IMR-90 (cell line): ENCODE measurements around the gene COX7A2L. TPM values are rescaled to one million over a fixed set of nuclear protein-coding genes. Genes with fewer than 3 reads are reported as not detected.

Source experiments
- ATAC-seq: fragments of 200-7000 bp; cut with Tn5 transposase; 2 replicates; pipeline ENCODE4 v1.9.1; 2020; ENCODE audit warnings: low read depth, mild to moderate bottlenecking, moderate library complexity
- BruUV-seq: library from RNA; stranded (reverse); fragments of 400-500 nt; replicated peaks from 2 replicates; lab custom pipeline; 2021; lab: Mats Ljungman, UMichigan
- CTCF ChIA-PET: fragments of 300-600 bp; formaldehyde crosslinking; extraction: SDS; loops from one replicate; lab custom pipeline; 2021; ENCODE audit warnings: antibody characterized with exemption; lab: Yijun Ruan, JAX
- POLR2A ChIA-PET: fragments of 300-600 bp; sonication (Branson Sonifier 250); formaldehyde crosslinking; loops from one replicate; lab custom pipeline; 2022; ENCODE audit warnings: antibody characterized with exemption; ENCODE audit not compliant: unreplicated experiment; lab: Charles Lee
- DNase-seq: peaks from one replicate; pipeline ENCODE4 v3.0.0; 2013
- H2AFZ ChIP-seq: replicated peaks from 2 replicates; pipeline ENCODE3; 2013; ENCODE audit warnings: low read length, mild to moderate bottlenecking; ENCODE audit not compliant: poor library complexity
- H2AK5ac ChIP-seq: 2 replicates; pipeline ENCODE4 v1.6.1; 2013; ENCODE audit warnings: low read depth, low read length, inconsistent platforms
- H2AK9ac ChIP-seq: replicated peaks from 2 replicates; pipeline ENCODE3; 2013; ENCODE audit warnings: mild to moderate bottlenecking, low read depth, low read length, moderate library complexity; ENCODE audit not compliant: poor library complexity
- H2BK120ac ChIP-seq: 2 replicates; pipeline ENCODE4 v1.6.1; 2013; ENCODE audit warnings: low read depth, low read length, inconsistent platforms
- H2BK15ac ChIP-seq: 3 replicates; pipeline ENCODE4 v1.6.1; 2013; ENCODE audit warnings: low read depth, low read length, inconsistent platforms
- H2BK20ac ChIP-seq: 2 replicates; pipeline ENCODE4 v1.6.1; 2013; ENCODE audit warnings: low read depth, mild to moderate bottlenecking, inconsistent platforms, low read length, moderate library complexity
- H2BK5ac ChIP-seq: 2 replicates; pipeline ENCODE4 v1.6.1; 2013; ENCODE audit warnings: mild to moderate bottlenecking, low read depth, low read length, inconsistent platforms; ENCODE audit not compliant: poor library complexity, severe bottlenecking
- H3K14ac ChIP-seq: replicated peaks from 2 replicates; pipeline ENCODE4 v1.6.1; 2013; ENCODE audit warnings: low read depth, low read length, inconsistent platforms
- H3K18ac ChIP-seq: 2 replicates; pipeline ENCODE4 v1.6.1; 2013; ENCODE audit warnings: low read depth, low read length, control low read depth
- H3K23ac ChIP-seq: 2 replicates; pipeline ENCODE4 v1.6.1; 2013; ENCODE audit warnings: low read depth, low read length, inconsistent platforms
- H3K27ac ChIP-seq: 2 replicates; pipeline ENCODE4 v1.5.1; 2013; ENCODE audit warnings: mild to moderate bottlenecking, control low read depth, low read length; ENCODE audit not compliant: insufficient read depth
- H3K27me3 ChIP-seq: 2 replicates; pipeline ENCODE4 v1.6.1; 2013; ENCODE audit warnings: low read length; ENCODE audit not compliant: control insufficient read depth, insufficient read depth
- H3K36me3 ChIP-seq: 2 replicates; pipeline ENCODE4 v1.6.1; 2013; ENCODE audit warnings: low read length, mixed read lengths; ENCODE audit not compliant: control insufficient read depth, insufficient read depth
- H3K4ac ChIP-seq: 2 replicates; pipeline ENCODE4 v1.6.1; 2013; ENCODE audit warnings: low read depth, low read length, inconsistent platforms
- H3K4me1 ChIP-seq: 2 replicates; pipeline ENCODE4 v1.6.1; 2013; ENCODE audit warnings: low read length, mixed read lengths; ENCODE audit not compliant: control insufficient read depth, insufficient read depth
- H3K4me2 ChIP-seq: 2 replicates; pipeline ENCODE4 v1.6.1; 2013; ENCODE audit warnings: low read depth, mild to moderate bottlenecking, control low read depth, low read length, moderate library complexity
- H3K4me3 ChIP-seq: 2 replicates; pipeline ENCODE4 v1.5.1; 2013; ENCODE audit warnings: low read depth, mild to moderate bottlenecking, control low read depth, low read length, moderate library complexity; ENCODE audit not compliant: insufficient read depth
- H3K56ac ChIP-seq: 2 replicates; pipeline ENCODE4 v1.6.1; 2013; ENCODE audit warnings: low read length, inconsistent platforms; ENCODE audit not compliant: insufficient read depth; ENCODE audit errors: extremely low read depth
- H3K79me1 ChIP-seq, 2 experiments: 2 replicates each; pipeline ENCODE4 v1.6.1; 2013; ENCODE audit warnings: low read length in 2 of 2, inconsistent platforms in 1 of 2, low read depth in 1 of 2
- H3K9ac ChIP-seq: 2 replicates; pipeline ENCODE4 v1.6.1; 2013; ENCODE audit warnings: low read depth, low read length, control low read depth
- H3K9me1 ChIP-seq: 2 replicates; pipeline ENCODE4 v1.6.1; 2013; ENCODE audit warnings: low read length, inconsistent platforms; ENCODE audit not compliant: insufficient read depth
- H3K9me3 ChIP-seq: 2 replicates; pipeline ENCODE4 v1.6.1; 2013; ENCODE audit warnings: low read length; ENCODE audit not compliant: control insufficient read depth, insufficient read depth
- H4K20me1 ChIP-seq: 2 replicates; pipeline ENCODE4 v1.6.1; 2013; ENCODE audit warnings: low read length, inconsistent platforms; ENCODE audit not compliant: insufficient read depth
- H4K5ac ChIP-seq: 2 replicates; pipeline ENCODE4 v1.6.1; 2013; ENCODE audit warnings: mild to moderate bottlenecking, low read depth, low read length, control low read depth
- H4K8ac ChIP-seq, 2 experiments: 2 replicates each; pipeline ENCODE4 v1.6.1; 2013; ENCODE audit warnings: low read depth in 2 of 2, low read length in 2 of 2, control low read depth in 1 of 2, inconsistent platforms in 1 of 2
- H4K91ac ChIP-seq: 2 replicates; pipeline ENCODE4 v1.6.1; 2013; ENCODE audit warnings: low read depth, low read length, inconsistent platforms; ENCODE audit not compliant: insufficient read depth
- CEBPB ChIP-seq: IDR thresholded peaks from 2 replicates; pipeline ENCODE4 v1.6.1; 2012; ENCODE audit warnings: low read depth, low read length, improper control_type of control experiment
- FOS ChIP-seq: fragments of 150-350 bp; IDR thresholded peaks from 2 replicates; pipeline ENCODE4 v1.6.1; 2016; ENCODE audit warnings: low read depth, low read length
- MAZ ChIP-seq: IDR thresholded peaks from 2 replicates; pipeline ENCODE4 v1.6.1; 2012; ENCODE audit warnings: low read depth, mild to moderate bottlenecking, low read length, improper control_type of control experiment, moderate library complexity, borderline replicate concordance
- NFE2L2 ChIP-seq: fragments of 150-350 bp; IDR thresholded peaks from 2 replicates; pipeline ENCODE4 v1.6.1; 2016; ENCODE audit warnings: low read depth, mild to moderate bottlenecking, low read length
- POLR2A ChIP-seq: IDR thresholded peaks from 2 replicates; pipeline ENCODE4 v1.6.1; 2012; ENCODE audit warnings: mild to moderate bottlenecking, low read depth, low read length
- RCOR1 ChIP-seq: IDR thresholded peaks from 2 replicates; pipeline ENCODE4 v1.6.1; 2012; ENCODE audit warnings: mild to moderate bottlenecking, low read length, improper control_type of control experiment; ENCODE audit not compliant: insufficient replicate concordance
- SMC3 ChIP-seq: fragments of 150-350 bp; IDR thresholded peaks from 2 replicates; pipeline ENCODE4 v1.6.1; 2016; ENCODE audit warnings: low read depth, mild to moderate bottlenecking, antibody characterized with exemption, low read length, moderate library complexity
- WGBS, 2 experiments: methylation state at CpG; one replicate each; pipeline versions ENCODE4 v1.1.5 to v1.1.7; 2013; ENCODE audit warnings: missing lambda C conversion rate in 2 of 2; ENCODE audit not compliant: insufficient read length in 1 of 2; ENCODE audit errors: extremely low coverage in 2 of 2; 5-methylcytosine and 5-hydroxymethylcytosine counted together
- dilution Hi-C: fragments of 300-500 bp; cut with HindIII; formaldehyde crosslinking; loops from one replicate; pipeline ENCODE4 v1.14.3; 2018; ENCODE audit warnings: low sequenced_read_pairs; ENCODE audit not compliant: unreplicated experiment
- in situ Hi-C: fragments of 300-500 bp; cut with MboI; formaldehyde crosslinking; loops from 3 replicates; pipeline ENCODE4 v1.14.3; 2019; ENCODE audit warnings: low sequenced_read_pairs, inconsistent platforms, mixed read lengths
- intact Hi-C: fragments of 100-400 bp; cut with micrococcal nuclease; formaldehyde crosslinking; loops from 2 replicates; pipeline ENCODE4 v1.10.0; 2022
- polyA plus RNA-seq, 3 experiments: library from polyadenylated mRNA; depleted of rRNA; stranded (reverse); fragments of >200 nt; gene quantifications; 2 replicates each; pipeline ENCODE4 v1.2.3, GENCODE V29; 2012; ENCODE audit warnings: low replicate concordance in 1 of 3
- total RNA-seq: library from RNA; depleted of rRNA; stranded (reverse); fragments of >200 nt; gene quantifications from 2 replicates; pipeline ENCODE4 v1.2.3, GENCODE V29; 2012

Gene COX7A2L
- total and polyA plus RNA-seq, 2 of the 4 experiments (the other 2 are of a cell fraction): 123 to 132 TPM

DNA sequence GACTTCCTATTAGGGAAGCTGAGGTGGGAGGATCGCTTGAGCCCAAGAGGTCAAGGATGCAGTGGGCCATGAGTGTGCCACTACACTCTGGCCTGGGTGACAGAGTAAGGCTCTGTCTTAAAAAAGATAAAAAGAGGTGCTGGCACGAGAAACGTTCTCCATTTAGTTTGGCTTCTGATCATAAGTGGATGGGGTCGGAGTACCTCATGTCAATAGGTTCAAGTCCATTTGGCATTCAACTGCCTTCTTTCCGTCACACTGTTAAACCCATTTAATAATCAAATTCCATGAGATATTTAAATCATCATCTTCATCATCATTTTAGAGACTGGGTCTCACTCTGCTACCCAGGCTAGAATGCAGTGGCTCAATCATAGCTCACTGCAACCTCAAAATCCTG, 9.2 kb downstream of the COX7A2L start:
- no peak overlapping the region for H3K4me3 ChIP-seq
- ChIA-PET CTCF (no interaction called here), POLR2A (no interaction called here)
- peaks cover 38% of the 10 kb centered on the region; the same call in 1 of the 2 replicates for H4K20me1 ChIP-seq
- no peak overlapping the region for H2AFZ ChIP-seq
- H3K9me1 ChIP-seq: peaks cover 3% of the 10 kb centered on the region; the same call in 1 of the 2 replicates
- no peak overlapping the region for H2BK15ac ChIP-seq
- no peak overlapping the region for H3K56ac ChIP-seq
- no peak overlapping the region for H2AK9ac ChIP-seq
- no peak overlapping the region for H3K4ac ChIP-seq
- H4K8ac ChIP-seq: no peak overlapping the region
- H3K9ac ChIP-seq: no peak overlapping the region
- WGBS, 2 experiments: 100% methylated on average over 1 to 2 of the region's 5 CpGs
- DNase-seq (no peak), ATAC-seq (no peak)
- no peaks in the 10 kb centered on the region for H3K9me3 ChIP-seq
- H3K18ac ChIP-seq: no peak overlapping the region
- intact Hi-C loops: no loop called here
- H3K14ac ChIP-seq: no peak overlapping the region
- BruUV-seq: no TSS peak
- no peaks in the 10 kb centered on the region for H3K27me3 ChIP-seq
- no peak overlapping the region for H4K5ac ChIP-seq
- no peaks in the 10 kb centered on the region for H3K4me1 ChIP-seq
- no peak overlapping the region for H3K27ac ChIP-seq
- dilution Hi-C loops: no loop called here
- H2BK120ac ChIP-seq: no peak overlapping the region
- no peak overlapping the region for H2BK5ac ChIP-seq
- in situ Hi-C loops: no loop called here
- peaks cover 21 to 68% of the 10 kb centered on the region in 2 experiments; a peak in 3 of 4 replicates for H3K79me1 ChIP-seq
- no peak overlapping the region for H3K4me2 ChIP-seq
- H3K23ac ChIP-seq: no peak overlapping the region
- no peak overlapping the region for H2BK20ac ChIP-seq
- TF ChIP-seq FOS: no peak
- no peak for TF ChIP-seq SMC3
- no peak for TF ChIP-seq NFE2L2
- TF ChIP-seq CEBPB: no peak
- no peak for TF ChIP-seq POLR2A
- no peak for TF ChIP-seq MAZ
- TF ChIP-seq RCOR1: no peak
- H2AK5ac ChIP-seq: no peak overlapping the region
- H3K36me3 ChIP-seq: peaks cover 7% of the 10 kb centered on the region; the same call in 1 of the 2 replicates
- H4K91ac ChIP-seq: no peak overlapping the region
